Neural cell (in vitro differentiated cells): ENCODE data around the gene LIN37. TPM values are rescaled to one million over a fixed set of nuclear protein-coding genes. Genes with fewer than 3 reads are reported as not detected.

Source experiments
- H2AFZ ChIP-seq: fragments of 200-600, 300-800 bp; sonication (generic), shearing (Covaris generic); 2 replicates; pipeline ENCODE4 v1.6.0; 2014; ENCODE audit warnings: low read depth, mild to moderate bottlenecking, antibody characterized with exemption, low read length, moderate library complexity
- H3F3A ChIP-seq: fragments of 200-600 bp; shearing (Covaris generic); 2 replicates; pipeline ENCODE4 v1.6.1; 2016; ENCODE audit warnings: mild to moderate bottlenecking, moderate library complexity, mixed read lengths, antibody characterized with exemption, low read length; ENCODE audit not compliant: insufficient read depth, poor library complexity, severe bottlenecking
- H3K27ac ChIP-seq: fragments of 200-600, 300-800 bp; sonication (generic), shearing (Covaris generic); 2 replicates; pipeline ENCODE4 v1.5.1; 2014; ENCODE audit warnings: mild to moderate bottlenecking, low read length, moderate library complexity
- H3K27me3 ChIP-seq: fragments of 300-800, 200-600 bp; sonication (generic), shearing (Covaris generic); 2 replicates; pipeline ENCODE4 v1.6.0; 2014; ENCODE audit warnings: mild to moderate bottlenecking, low read depth, low read length, moderate library complexity; ENCODE audit not compliant: insufficient read depth
- H3K36me3 ChIP-seq: fragments of 300-800, 200-600 bp; sonication (generic), shearing (Covaris generic); 2 replicates; pipeline ENCODE4 v1.5.1; 2014; ENCODE audit warnings: mild to moderate bottlenecking, antibody characterized with exemption, low read length, moderate library complexity; ENCODE audit not compliant: insufficient read depth
- H3K4me2 ChIP-seq: fragments of 300-800, 200-600 bp; sonication (generic), shearing (Covaris generic); 2 replicates; pipeline ENCODE4 v1.6.0; 2014; ENCODE audit warnings: mild to moderate bottlenecking, low read length
- H3K4me3 ChIP-seq: fragments of 300-800, 200-600 bp; sonication (generic), shearing (Covaris generic); 2 replicates; pipeline ENCODE4 v1.5.1; 2014; ENCODE audit warnings: mild to moderate bottlenecking, low read length, moderate library complexity
- H3K79me2 ChIP-seq: fragments of 200-600 bp; shearing (Covaris generic); replicated peaks from 2 replicates; pipeline ENCODE4 v1.6.0; 2014; ENCODE audit warnings: mild to moderate bottlenecking, low read length, moderate library complexity; ENCODE audit not compliant: insufficient read depth
- H3K9ac ChIP-seq: fragments of 300-800, 200-600 bp; sonication (generic), shearing (Covaris generic); 2 replicates; pipeline ENCODE4 v1.6.1; 2016; ENCODE audit warnings: mild to moderate bottlenecking, low read length, mixed read lengths
- H3K9me2 ChIP-seq: fragments of 200-600 bp; shearing (Covaris generic); 2 replicates; pipeline ENCODE4 v1.6.1; 2016; ENCODE audit warnings: mild to moderate bottlenecking, low read length, mixed read lengths; ENCODE audit not compliant: insufficient read depth
- H3K9me3 ChIP-seq: fragments of 200-600, 300-800 bp; sonication (generic), shearing (Covaris generic); 2 replicates; pipeline ENCODE4 v1.6.1; 2016; ENCODE audit warnings: mild to moderate bottlenecking, mixed run types, low read length, moderate library complexity, mixed read lengths
- H4K20me1 ChIP-seq: fragments of 200-600 bp; shearing (Covaris generic); 2 replicates; pipeline ENCODE4 v1.6.1; 2016; ENCODE audit warnings: mild to moderate bottlenecking, mixed run types; ENCODE audit not compliant: insufficient read depth
- EP300 ChIP-seq: fragments of 450-650 bp; conservative IDR thresholded peaks from 2 replicates; pipeline ENCODE4 v1.6.1; 2014; ENCODE audit warnings: antibody characterized with exemption, mild to moderate bottlenecking, moderate library complexity; ENCODE audit not compliant: poor library complexity, severe bottlenecking
- EZH2 ChIP-seq: fragments of 200-600, 300-800 bp; shearing (Covaris generic), sonication (generic); IDR thresholded peaks from 2 replicates; pipeline ENCODE4 v1.6.1; 2014; ENCODE audit warnings: antibody characterized with exemption, low read length, borderline replicate concordance, mild to moderate bottlenecking; ENCODE audit not compliant: insufficient read depth, poor library complexity, severe bottlenecking
- MXI1 ChIP-seq: fragments of 450-650 bp; conservative IDR thresholded peaks from 2 replicates; pipeline ENCODE4 v1.6.1; 2014; ENCODE audit warnings: antibody characterized with exemption, mild to moderate bottlenecking; ENCODE audit not compliant: poor library complexity, severe bottlenecking
- POLR2AphosphoS5 ChIP-seq: IDR thresholded peaks from 2 replicates; pipeline ENCODE4 v1.6.1; 2012
- RAD21 ChIP-seq: fragments of 450-650 bp; conservative IDR thresholded peaks from 2 replicates; pipeline ENCODE4 v1.6.1; 2014; ENCODE audit warnings: antibody characterized with exemption, mild to moderate bottlenecking, moderate library complexity
- SMC3 ChIP-seq: fragments of 450-650 bp; conservative IDR thresholded peaks from 2 replicates; pipeline ENCODE4 v1.6.1; 2014; ENCODE audit warnings: antibody characterized with exemption, mild to moderate bottlenecking, moderate library complexity; ENCODE audit not compliant: poor library complexity
- TAF1 ChIP-seq: IDR thresholded peaks from 2 replicates; pipeline ENCODE4 v1.6.1; 2012; ENCODE audit warnings: low read depth
- polyA minus RNA-seq: library from RNA; depleted of rRNA, polyadenylated mRNA; stranded (reverse); fragments of >200 nt; gene quantifications from 2 replicates; pipeline ENCODE4 v1.2.3, GENCODE V29; 2014
- polyA plus RNA-seq: library from polyadenylated mRNA; depleted of rRNA; stranded (reverse); fragments of >200 nt; gene quantifications from 2 replicates; pipeline ENCODE4 v1.2.3, GENCODE V29; 2014
- TF ChIP-seq, protein P1 (sequence below): IDR thresholded peaks from 2 replicates; pipeline ENCODE4 v1.6.1; 2012; ENCODE audit warnings: borderline replicate concordance
- TF ChIP-seq, protein P2 (sequence below): fragments of 450-650 bp; IDR thresholded peaks from 2 replicates; pipeline ENCODE4 v1.5.1; 2014; ENCODE audit warnings: antibody characterized with exemption, mild to moderate bottlenecking, moderate library complexity; ENCODE audit not compliant: poor library complexity, severe bottlenecking

Gene LIN37, protein sequence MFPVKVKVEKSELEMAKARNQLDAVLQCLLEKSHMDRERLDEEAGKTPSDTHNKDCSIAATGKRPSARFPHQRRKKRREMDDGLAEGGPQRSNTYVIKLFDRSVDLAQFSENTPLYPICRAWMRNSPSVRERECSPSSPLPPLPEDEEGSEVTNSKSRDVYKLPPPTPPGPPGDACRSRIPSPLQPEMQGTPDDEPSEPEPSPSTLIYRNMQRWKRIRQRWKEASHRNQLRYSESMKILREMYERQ
- polyA plus RNA-seq (25.7 and 37.2 TPM in 2 replicates), polyA minus RNA-seq (14.9 and 17.1 TPM in 2 replicates)

DNA sequence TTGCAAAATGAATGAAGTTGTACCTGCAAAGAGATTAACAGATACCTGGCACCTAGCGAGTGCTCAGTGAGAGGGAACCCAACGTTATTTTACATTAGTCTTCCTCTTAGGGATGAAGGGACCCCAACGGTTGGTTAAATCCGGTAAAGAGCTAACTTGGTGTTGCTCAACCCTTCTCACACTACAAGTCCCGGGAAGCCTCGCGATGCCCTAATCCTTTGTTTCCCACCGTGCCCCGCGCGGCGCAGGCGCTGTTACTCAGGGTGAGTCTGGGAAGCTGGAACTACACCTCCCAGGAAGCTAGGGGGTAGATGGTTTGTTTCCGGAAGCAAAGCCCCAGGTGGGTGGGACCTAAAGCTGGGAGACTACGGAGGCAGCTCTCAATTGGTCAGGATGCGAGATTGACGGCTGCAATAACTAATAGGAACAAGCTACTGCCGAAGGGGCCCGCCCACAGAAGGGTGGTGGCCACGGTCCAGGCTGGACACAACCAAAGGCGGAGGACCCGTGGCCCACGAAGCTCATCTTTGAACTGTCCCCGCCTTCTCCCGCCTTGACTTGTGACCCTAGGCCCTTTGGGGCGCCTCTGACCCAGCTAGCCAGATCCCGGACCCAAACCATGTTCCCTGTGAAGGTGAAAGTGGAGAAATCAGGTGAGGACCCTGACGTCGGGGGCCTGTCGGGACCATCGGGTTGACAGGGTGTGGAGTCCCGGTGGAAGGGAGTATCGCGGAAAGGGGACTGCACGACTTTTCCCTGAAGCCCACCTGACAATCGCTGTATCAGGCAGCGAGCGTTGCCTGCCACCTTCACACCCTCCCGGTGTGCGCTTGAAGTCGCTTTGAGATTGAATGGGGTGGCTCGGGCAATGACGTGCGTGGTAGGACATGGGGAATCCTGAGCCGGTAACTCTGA lies at the start of gene LIN37:
Gene LIN37, plus strand, starts transcription at position 471 of the 915 bp plus-strand sequence. Its CDS starts 149 bp downstream, at position 620.
- peak within 1 kb of the TSS; percentile 87 for H3K4me3 ChIP-seq
- H2AFZ ChIP-seq = peak within 1 kb of the TSS; percentile 80
- H3K36me3 ChIP-seq = no peaks in the 10 kb centered on the region
- H3K4me2 ChIP-seq = peak within 1 kb of the TSS; percentile 54
- TF ChIP-seq, protein P1, sequence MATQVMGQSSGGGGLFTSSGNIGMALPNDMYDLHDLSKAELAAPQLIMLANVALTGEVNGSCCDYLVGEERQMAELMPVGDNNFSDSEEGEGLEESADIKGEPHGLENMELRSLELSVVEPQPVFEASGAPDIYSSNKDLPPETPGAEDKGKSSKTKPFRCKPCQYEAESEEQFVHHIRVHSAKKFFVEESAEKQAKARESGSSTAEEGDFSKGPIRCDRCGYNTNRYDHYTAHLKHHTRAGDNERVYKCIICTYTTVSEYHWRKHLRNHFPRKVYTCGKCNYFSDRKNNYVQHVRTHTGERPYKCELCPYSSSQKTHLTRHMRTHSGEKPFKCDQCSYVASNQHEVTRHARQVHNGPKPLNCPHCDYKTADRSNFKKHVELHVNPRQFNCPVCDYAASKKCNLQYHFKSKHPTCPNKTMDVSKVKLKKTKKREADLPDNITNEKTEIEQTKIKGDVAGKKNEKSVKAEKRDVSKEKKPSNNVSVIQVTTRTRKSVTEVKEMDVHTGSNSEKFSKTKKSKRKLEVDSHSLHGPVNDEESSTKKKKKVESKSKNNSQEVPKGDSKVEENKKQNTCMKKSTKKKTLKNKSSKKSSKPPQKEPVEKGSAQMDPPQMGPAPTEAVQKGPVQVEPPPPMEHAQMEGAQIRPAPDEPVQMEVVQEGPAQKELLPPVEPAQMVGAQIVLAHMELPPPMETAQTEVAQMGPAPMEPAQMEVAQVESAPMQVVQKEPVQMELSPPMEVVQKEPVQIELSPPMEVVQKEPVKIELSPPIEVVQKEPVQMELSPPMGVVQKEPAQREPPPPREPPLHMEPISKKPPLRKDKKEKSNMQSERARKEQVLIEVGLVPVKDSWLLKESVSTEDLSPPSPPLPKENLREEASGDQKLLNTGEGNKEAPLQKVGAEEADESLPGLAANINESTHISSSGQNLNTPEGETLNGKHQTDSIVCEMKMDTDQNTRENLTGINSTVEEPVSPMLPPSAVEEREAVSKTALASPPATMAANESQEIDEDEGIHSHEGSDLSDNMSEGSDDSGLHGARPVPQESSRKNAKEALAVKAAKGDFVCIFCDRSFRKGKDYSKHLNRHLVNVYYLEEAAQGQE = no peak
- TF ChIP-seq MXI1 = peak; percentile 88
- TF ChIP-seq SMC3 = no peak
- TF ChIP-seq POLR2AphosphoS5 = peak; percentile 80
- peak; percentile 25 for TF ChIP-seq TAF1
- TF ChIP-seq, protein P2, sequence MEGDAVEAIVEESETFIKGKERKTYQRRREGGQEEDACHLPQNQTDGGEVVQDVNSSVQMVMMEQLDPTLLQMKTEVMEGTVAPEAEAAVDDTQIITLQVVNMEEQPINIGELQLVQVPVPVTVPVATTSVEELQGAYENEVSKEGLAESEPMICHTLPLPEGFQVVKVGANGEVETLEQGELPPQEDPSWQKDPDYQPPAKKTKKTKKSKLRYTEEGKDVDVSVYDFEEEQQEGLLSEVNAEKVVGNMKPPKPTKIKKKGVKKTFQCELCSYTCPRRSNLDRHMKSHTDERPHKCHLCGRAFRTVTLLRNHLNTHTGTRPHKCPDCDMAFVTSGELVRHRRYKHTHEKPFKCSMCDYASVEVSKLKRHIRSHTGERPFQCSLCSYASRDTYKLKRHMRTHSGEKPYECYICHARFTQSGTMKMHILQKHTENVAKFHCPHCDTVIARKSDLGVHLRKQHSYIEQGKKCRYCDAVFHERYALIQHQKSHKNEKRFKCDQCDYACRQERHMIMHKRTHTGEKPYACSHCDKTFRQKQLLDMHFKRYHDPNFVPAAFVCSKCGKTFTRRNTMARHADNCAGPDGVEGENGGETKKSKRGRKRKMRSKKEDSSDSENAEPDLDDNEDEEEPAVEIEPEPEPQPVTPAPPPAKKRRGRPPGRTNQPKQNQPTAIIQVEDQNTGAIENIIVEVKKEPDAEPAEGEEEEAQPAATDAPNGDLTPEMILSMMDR = no peak
- TF ChIP-seq EP300 = no peak
- TF ChIP-seq EZH2 = no peak
- no peak for TF ChIP-seq RAD21
- peaks cover 22% of the 10 kb centered on the region for H3K79me2 ChIP-seq
- H3K27ac ChIP-seq = peak within 1 kb of the TSS; percentile 65
- H3K9ac ChIP-seq = peak within 1 kb of the TSS; percentile 79
- no peaks in the 10 kb centered on the region for H3K9me3 ChIP-seq
- no peaks in the 10 kb centered on the region for H3F3A ChIP-seq
- no peaks in the 10 kb centered on the region for H3K27me3 ChIP-seq
- no peaks in the 10 kb centered on the region for H4K20me1 ChIP-seq
- H3K9me2 ChIP-seq = no peaks in the 10 kb centered on the region

DNA sequence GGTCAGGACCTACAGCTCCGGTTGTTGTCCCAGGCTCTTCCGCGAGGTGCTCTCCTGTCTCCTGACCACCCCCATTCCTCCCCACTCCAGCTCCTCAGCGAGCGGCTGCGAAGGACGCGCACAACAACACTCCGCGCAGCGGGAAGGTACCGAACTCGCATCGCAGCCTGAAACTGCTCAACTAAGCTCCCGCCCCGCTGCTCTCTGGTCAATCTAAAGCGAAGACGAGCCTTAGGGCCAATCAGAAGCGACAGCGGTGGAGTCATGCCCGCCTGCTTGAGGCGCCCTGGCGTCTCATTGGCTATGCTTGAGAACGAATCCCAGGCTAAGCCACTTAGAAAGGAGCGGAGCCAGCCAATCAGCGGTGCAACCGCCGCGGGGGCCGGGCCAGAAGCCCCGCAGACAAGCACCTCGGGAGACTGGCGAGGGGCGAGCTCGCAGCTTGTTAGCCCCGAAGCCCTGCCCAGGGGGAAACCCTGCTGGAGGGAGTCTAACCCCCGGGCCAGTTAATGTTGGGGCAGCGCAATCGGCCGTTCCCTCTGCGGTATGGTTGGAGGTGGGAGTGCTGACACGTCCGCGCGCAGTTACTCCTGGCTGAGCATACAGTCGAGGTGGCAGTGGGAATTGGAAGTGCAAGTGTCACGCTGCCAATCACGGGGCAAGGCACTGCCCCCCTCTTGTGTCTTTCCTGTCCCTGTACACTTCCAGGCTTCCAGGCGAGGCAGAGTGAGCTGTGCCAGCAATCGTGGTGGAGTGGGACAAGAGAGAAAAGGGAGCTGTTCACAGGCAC lies 46.0 kb upstream of the LIN37 start:
- H3K36me3 ChIP-seq = no peaks in the 10 kb centered on the region
- no peaks in the 10 kb centered on the region for H3K27me3 ChIP-seq
- peak overlapping the region; percentile 43 for H3K4me2 ChIP-seq
- H3K9me3 ChIP-seq = no peaks in the 10 kb centered on the region
- TF ChIP-seq SMC3 (peak; percentile 51), EZH2 (no peak), RAD21 (peak; percentile 35), TAF1 (no peak), MXI1 (no peak), POLR2AphosphoS5 (no peak), EP300 (peak; percentile 45)
- TF ChIP-seq, protein P1 = no peak
- TF ChIP-seq, protein P2 = peak; percentile 26
- no peaks in the 10 kb centered on the region for H3F3A ChIP-seq
- H4K20me1 ChIP-seq = no peaks in the 10 kb centered on the region
- no peaks in the 10 kb centered on the region for H3K79me2 ChIP-seq
- peak overlapping the region; percentile 85 for H3K4me3 ChIP-seq
- H2AFZ ChIP-seq = peak overlapping the region; percentile 77
- no peaks in the 10 kb centered on the region for H3K9me2 ChIP-seq
- H3K27ac ChIP-seq = peak overlapping the region; percentile 15
- peak overlapping the region; percentile 50 for H3K9ac ChIP-seq
